NCI-H2107 treated with DMSO at 0.1 percent for 48 hours (cell line): ENCODE results near the gene SOX10.
"Not testable (repeated sequence)": the region's sequence is repeated elsewhere in the genome, so short reads cannot be mapped to it uniquely, and the experiment has no call there.

Source experiments
- DNase-seq: peaks from one replicate; lab custom pipeline; 2025; ENCODE audit not compliant: unreplicated experiment; lab: John Stamatoyannopoulos, UW

The SOX10 gene

GRCh38 chr22:37986371-37986770 lies 2.0 kb upstream of the SOX10 start:
- no peak for DNase-seq

DNA sequence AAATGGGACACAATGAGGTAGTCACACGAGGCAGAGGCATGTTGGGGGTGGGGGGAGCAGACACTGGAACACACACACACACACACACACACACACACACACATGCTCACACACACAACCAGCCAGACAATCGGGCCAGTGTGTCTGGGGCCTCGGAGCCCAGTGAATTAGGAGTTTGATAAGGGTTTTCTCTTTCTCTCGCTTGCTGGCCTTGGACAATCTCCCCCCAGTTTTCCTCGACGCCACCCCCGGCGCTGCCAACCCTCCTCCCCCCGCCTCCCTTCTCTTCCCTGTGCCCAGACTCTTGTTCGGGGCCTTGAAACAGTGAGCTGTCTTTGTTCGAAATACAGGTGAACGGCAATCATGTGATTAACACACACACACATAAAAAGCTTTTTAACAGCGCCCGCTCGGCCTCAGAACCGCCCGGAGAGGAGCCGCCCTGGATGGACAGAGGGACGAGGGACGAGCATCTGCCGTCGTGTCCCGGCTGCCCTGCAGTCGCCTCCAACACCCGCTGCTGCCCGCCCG lies 1.5 kb upstream of the SOX10 start:
- DNase-seq: no peak

GRCh38 chr22:37985050-37985585 lies 763 bp upstream of the SOX10 start:
- DNase-seq: no peak

DNA sequence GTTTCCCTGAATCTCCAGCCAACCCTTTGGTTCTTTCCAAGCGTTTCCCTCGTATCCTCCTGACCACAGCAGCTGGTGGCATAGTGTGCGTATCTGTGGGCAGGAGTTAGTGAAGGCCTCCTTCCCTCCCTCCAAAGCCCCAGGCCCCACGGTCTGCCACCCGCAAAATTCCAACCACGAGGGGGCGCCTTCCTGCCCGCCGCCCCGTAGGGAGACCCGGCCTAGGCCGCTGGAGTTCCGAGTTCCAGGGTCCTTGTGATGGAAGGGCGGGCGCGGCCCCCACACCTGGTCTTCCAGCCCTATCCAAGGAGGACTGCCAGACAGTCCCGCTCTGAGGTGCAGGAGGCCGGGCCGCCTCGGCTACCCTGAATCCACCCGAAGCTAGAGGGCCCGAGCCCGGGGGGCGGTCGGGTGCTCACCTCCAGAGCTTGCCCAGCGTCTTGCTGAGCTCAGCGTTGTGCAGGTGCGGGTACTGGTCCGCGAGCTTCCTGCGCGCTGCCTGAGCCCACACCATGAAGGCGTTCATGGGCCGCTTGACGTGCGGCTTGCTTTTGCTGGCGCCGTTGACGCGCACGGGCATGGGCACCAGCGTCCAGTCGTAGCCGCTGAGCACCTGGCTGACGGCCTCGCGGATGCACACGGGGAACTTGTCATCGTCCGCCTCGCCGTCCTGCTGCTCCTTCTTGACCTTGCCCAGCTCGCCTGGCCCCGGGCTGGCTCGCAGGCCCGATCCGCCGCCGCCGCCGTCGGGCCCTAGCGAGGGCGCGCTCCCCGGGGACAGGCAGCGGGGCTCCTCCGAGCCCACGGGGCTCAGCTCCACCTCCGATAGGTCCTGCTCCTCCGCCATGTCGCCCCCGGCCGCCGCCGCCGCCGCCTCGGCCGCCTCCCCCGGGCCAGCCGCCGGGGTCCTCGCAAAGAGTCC lies 1.2 kb downstream of the SOX10 start:
- no peak for DNase-seq

DNA sequence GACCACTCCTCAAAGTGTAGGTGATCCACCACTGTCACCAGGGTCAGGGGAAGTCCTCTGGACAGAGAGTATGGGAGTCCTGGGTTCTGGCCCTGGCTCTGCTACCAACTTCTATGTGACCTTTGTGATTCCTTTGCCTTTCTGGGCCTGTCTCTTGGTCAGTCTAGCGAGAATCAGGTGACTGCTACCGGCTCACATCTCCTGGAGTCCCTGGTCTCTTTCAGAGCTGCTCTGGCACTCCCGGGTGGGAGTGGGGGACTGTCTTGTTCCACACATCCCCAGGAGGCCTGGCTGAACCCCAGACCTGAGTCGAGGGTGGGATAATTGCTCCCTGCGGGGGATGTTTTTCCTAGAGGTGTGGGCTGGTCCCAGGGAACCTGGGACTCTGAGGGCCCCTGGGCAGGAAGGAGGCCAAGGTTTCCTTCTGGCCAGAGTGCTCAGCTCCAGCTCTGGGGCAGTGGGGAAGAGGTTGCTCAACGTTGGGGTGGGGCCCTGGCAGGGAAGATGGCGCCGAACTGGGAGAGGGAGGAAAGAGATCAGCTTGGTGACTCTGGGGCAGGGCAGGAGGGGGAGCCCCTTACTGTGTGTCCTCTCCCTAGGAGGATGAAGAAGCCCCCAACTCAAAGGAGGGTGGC lies 2.1 kb downstream of the SOX10 start:
- no peak for DNase-seq

GRCh38 chr22:37981282-37982011 lies 2.9 kb downstream of the SOX10 start:
- DNase-seq: no peak

GRCh38 chr22:37979782-37980181 lies 4.6 kb downstream of the SOX10 start:
- DNase-seq: no peak

- no peak for DNase-seq
These were observed 7.8 kb downstream of the SOX10 start for GRCh38 chr22:37976547-37976946.

DNA sequence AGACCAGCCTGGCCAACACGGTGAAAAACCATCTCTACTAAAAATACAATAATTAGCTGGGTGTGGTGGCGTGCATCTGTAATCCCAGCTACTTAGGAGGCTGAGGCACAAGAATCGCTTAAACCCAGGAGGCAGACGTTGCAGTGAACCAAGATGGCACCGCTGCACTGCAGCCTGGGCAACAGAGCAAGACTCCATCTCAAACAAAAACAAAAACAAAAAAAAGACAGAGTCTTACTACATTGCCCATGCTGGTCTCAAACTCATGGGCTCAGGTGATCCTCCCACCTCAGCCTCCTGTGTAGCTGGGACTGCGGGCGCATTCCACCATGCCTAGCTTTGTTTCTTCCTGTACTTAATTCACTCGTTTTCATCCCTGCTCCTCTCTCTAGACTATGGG lies 8.3 kb downstream of the SOX10 start:
- not testable (repeated sequence) for DNase-seq

DNA sequence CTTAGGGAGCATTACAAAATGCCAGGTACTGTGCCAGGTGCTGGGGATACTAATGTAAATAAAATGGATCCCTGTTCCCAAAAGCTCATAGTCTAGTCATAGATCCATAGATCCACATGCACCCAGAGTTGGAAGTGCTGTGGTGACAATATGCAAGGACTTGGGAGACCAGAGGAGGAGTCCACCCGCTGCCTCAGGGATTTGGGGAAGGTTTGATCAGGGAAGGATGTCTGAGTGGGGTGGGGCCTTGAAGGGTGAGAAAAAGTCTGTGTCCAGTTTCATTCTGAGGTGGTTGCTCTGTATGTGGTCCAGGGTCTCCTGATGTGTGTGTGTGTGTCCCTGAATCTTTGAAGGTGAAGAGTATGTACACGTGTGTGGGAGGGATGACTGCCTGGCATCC lies 9.2 kb downstream of the SOX10 start:
- DNase-seq: no peak

DNA sequence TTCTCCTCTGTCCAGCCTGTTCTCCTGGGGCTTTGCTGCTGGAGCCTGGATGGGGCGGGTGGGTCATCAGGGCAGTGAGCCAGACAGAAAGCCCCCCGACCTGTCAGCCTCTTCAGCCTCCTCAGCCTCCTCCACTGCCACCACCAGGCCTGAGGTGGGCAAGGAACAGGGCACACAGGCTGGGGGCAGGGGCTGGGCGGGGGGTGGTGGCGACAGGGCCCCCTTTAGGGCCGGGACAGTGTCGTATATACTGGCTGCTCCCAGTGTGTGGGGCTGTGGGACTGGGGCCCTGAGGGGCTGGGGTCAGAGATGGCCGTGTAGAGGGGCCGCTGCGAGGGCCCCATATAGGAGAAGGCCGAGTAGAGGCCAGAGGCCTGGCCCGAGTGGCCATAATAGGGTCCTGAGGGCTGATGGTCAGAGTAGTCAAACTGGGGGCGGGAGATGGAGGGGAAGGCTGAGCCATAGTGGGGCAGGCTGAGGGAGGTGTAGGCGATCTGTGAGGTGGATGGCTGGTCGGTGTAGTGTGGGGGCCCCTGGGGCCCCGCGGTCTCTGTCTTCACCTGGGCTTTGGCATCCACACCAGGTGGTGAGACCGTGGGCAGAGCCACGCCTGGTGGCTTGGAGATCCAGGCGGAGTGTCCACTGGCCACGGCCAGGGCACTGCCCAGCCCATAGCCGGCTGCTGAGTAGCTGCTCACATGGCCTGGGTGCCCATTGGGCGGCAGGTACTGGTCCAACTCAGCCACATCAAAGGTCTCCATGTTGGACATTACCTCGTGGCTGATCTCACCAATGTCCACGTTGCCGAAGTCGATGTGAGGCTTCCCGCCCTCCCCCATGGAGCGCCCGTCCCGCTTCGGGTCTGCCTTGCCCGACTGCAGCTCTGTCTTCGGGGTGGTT lies 10.8 kb downstream of the SOX10 start:
- DNase-seq: no peak

DNA sequence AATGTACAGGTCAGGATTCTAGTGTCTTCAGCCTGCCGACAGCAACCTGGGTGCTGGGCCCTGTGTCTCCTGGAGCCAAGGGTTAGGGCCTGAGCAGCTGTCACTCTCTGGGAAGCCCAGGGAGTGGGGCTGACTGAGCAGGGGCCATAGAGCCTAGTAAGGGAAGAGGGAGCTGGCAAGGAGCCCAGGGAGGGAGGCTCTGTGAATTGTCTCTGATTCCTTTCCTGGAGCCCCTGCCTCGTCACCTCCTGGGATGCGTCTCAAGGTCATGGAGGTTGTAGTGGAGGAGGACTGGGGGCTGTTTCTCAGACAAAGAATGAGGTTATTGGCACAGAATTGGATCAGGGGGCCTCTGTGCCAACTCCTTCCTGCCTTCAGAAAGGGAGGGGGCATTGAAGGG lies 11.8 kb downstream of the SOX10 start:
- no peak for DNase-seq

DNA sequence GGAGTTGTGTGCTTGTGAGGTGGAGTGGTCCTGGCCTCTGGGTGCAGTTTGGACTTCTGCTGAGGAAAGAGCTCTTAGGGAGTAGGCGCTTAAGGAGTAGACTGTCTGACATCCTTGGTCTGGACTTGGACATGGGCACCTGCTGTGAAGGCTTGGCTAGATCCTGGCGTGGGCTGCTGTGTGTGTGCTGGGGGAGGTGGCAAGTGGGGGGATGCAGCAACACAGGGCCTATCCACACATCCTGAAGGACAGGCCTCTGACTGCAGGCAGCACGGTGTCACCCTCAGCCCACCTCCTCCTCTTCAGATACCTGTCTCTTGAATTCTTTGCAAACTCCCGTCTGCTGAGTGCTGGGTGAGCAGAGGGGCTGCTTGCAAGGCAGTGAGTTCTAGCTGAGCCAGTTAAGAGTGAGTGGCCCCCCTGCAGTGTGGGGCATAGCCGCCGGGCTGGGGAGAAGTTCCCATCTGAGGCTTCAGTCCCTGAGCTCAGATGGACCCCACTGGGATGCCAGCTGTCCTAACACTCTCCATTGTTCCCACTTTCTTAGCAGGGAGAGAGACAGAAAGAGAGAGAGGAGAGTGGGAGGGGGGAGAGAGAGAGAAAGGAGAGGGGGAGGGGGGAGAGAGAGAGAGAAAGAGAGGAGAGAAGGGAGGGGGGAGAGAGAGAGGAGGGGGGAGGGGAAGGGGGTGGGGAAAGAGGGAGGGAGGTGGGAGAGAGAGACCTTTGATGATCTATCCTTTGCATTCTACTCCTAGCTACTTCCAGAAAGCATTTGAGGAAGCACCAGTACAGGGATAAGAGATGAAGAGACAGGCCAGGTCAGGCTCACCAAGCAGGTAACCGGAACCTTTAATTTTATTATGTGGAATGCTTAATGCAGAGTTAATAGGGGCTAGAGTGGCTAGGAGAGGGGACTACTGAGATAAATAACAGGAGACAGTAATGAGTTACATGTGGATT lies 12.6 kb downstream of the SOX10 start:
- no peak for DNase-seq

DNA sequence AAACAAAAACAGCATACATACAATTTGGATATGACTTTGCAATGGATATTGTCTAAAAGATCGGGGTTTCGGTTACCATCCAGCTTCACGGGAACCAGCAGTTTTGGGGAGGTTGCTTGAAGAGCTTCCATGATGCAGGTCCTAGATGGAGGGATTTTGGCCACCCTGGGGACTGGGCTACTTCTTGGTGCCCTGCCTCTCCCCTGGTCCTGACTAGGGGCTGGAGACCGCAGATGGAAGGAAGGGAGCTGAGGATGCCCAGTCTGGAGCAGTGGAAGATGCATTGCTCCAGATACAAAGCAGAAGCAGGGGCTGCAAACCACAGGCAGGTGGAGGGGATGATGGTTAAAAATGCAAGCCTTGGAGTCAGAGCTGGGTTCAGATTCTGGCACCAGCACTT lies 13.5 kb downstream of the SOX10 start:
- no peak for DNase-seq

DNA sequence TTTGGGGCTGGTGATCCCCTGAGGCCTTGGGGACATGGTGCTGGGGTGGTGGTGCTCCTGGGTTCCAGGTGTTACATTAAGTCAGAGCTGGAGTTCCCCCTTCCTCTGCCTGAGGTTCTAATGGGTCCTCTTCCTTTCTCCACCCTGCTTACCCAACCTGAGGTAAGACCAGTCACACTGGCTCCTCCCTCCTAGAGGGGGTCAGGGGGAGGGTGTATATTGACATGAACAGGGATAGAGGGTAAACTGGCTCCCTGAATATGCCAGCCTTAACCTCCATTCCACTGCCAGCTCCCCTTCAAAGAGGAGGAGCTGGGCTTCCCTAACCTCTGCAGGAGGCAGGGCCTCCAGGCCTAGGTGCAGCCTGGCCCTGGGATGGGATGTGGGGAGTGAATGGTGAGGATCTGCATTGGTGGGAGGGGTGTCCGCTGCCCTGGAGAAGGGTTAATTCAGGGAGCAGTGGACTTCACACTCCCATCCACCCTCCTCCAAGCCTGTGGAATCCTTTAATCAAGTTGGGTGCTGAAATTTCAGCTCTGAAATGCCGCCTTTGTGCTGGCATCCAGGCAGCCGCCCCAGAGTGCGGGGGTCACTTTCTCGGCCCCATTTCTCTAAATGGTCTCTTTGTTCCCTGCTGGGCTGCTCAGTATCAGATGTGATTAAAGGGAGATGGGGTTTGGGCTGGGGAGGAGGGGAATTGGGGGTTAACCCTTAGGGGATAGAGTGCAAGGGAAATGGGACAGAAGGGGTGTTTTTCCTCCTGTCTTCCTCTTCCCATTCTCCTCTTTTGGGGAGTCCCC lies 15.7 kb downstream of the SOX10 start:
- no peak for DNase-seq

GRCh38 chr22:37967637-37968451 lies 16.5 kb downstream of the SOX10 start:
- no peak for DNase-seq

DNA sequence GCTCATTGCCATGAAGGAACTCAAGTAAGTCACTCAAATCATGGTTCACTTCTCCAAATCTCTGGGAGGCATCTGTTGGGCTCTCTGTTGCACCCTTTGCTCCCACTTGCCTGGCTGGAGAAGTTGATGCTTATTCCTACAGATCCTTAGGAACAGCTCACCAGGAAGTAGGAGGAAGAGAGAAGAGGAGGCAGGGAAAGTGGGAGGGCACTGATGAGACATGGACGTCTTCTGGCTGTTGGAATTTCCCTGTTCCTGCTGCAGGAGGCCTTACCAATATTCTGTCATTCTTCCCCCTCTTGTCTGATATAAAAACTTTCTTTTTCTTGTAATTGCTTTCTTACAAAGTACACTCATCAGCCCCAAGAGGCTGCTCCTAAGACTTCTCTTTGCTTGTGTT lies 17.2 kb downstream of the SOX10 start:
- DNase-seq: no peak
